GM15510 (cell line): ENCODE data around the gene SLC30A1.

ENCODE experiments used
- POLR2A ChIP-seq: IDR thresholded peaks from 3 replicates; pipeline ENCODE4 v1.6.1; 2011; ENCODE audit warnings: borderline replicate concordance; ENCODE audit not compliant: insufficient read length; ENCODE audit errors: extremely low read depth

SLC30A1 gene

GRCh38 chr1:211603191-211603701 lies 24.3 kb upstream of the SLC30A1 start:
- TF ChIP-seq POLR2A = no peak

DNA sequence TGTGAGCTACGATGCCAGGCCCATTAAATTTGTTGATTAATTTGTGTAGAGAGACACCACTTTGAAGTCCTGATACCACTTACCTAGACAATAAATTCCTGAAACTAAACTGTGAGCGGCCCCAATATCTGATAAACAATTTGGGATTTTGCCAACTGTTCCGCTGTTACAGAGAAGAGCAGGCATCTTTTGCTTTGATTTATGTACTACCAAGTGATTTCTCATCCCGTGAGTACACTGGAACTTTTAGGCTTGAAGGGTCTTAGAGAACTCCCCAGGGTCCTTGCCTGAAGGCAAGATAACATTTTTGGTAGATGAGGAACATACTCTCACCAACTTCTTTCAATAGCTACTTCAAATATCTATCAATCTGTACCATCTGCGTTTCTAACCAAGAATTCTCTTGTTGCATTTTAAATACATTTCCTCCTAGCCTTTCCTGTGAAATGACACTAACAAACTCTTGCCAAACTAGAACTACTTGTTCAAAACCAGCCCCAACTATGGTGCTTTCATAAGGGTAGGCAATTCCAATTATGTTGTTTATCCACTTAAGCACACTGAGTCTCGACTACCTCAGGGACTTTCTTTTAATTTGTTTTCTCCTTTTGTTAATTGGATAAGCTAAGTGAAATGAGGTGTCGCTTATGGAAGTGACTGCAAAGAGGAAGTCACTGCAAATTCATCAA lies 23.2 kb upstream of the SLC30A1 start:
- TF ChIP-seq POLR2A = no peak

GRCh38 chr1:211601159-211601558 lies 22.2 kb upstream of the SLC30A1 start:
- no peak for TF ChIP-seq POLR2A

GRCh38 chr1:211599250-211599649 lies 20.3 kb upstream of the SLC30A1 start:
- no peak for TF ChIP-seq POLR2A

GRCh38 chr1:211598514-211598913 lies 19.6 kb upstream of the SLC30A1 start:
- no peak for TF ChIP-seq POLR2A

DNA sequence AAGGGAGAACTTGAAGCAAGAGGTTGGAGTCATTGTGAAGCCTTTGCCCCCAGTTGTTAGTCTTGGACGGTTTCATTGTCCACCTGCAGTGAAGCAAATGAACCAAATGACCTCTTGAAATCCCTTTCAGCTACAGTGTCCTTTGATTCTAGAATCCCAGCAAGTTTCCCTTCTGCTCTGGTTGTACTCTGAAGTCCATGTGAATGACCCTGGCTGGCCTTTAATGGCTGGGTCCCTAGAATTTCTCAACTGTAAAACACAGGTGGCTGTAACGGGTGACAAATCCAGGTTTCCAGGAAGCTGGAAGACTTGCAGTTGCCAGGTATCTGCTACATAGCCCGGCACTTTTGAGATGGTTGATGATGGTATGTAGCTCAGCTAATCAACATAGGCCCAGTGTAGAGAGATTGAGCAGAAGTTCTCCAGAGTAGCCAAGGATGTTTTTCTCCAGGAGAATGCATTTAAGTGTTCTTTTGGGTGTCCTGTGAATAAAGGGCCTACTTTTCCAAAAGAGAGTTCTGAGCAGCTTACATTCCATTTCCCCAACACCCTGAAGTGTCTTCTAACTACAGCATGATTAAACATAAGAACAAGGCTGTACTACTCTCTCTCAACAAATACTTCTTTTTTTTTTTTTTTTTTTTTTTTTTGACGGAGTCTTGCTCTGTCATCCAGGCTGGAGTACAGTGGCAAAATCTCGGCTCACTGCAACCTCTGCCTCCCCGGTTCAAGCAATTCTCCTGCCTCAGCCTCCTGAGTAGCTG lies 17.6 kb upstream of the SLC30A1 start:
- no peak for TF ChIP-seq POLR2A

DNA sequence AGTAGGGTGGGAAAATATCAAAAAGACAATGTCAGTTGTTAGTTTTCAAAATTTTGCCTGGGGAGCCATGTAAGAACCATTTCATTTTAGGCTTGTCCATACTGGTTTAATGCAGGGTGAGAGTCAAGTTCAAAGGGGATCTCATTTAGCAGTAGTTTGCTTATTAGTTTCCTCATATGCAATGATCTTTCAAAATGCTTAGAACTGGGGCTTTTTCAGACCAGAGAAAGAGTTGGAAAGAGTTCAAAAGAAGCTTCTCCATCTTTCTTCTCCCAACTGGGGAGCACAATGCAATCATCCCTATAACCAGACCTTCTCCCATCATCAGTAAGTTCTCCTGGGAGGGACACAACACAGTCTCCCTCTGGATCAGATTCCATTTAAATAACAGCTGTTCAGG lies 16.5 kb upstream of the SLC30A1 start:
- TF ChIP-seq POLR2A = no peak

GRCh38 chr1:211591980-211592493 lies 13.1 kb upstream of the SLC30A1 start:
- no peak for TF ChIP-seq POLR2A

DNA sequence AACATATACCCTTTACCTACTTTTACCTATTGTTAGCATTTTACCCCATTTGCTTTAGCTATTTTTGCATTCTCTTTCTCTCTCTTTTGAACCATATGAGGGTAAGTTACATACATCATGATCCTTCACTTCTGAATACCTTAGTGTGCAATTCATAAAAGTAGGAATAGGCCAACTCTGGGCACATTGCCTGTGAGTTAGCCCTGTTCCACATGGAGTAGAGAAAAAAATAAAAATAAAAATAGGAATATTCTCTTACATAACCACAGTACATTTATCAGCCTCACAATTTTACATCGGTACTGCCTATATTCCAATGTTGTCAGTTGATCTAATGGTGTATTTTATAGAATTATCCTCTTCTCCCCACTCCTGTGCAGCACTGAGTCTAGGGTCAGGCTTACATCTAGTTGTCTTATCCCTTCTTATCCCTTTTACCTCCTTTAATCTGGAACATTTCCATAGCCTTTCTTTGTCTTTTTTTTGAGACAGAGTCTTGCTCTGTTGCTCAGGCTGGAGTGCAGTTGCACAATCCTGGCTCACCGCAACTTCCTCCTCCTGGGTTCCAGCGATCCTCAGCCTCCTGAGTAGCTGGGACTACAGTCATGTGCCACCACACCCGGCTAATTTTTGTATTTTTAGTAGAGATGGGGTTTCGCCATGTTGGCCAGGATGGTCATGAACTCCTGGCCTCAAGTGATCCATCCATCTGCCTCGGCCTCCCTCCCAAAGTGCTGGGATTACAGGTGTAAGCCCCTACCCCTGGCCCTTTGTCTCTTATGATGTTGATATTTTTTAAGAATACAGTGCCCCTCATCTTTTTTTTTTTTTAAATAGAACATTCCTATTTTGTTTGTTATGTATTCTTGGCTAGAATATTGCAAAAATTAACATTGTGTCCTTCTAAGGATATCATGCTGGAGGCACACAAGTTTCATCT lies 11.1 kb upstream of the SLC30A1 start:
- TF ChIP-seq POLR2A = no peak

GRCh38 chr1:211588711-211589110 lies 9.8 kb upstream of the SLC30A1 start:
- TF ChIP-seq POLR2A = no peak

- no peak for TF ChIP-seq POLR2A
Measured at GRCh38 chr1:211587123-211587522, 8.2 kb upstream of the SLC30A1 start.

DNA sequence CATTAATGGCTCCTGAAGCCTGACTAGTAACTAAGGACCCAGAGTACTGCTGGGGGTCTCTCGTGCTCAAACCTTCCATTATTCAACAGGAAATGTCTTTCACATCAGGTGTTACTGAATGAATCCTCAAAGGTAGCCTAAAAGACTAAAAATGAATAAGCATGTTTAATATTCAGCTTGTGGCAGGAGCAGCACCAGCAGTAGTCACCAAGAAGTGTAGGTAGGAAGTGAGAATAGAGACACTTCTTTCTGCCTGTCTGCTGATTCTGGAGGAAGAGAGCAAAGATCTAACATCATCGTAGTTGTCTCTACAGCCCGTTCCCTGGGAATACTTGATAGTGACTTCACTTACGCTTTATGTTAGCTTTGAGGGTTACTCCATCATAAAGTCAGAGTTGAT lies 7.6 kb upstream of the SLC30A1 start:
- no peak for TF ChIP-seq POLR2A

- TF ChIP-seq POLR2A = no peak
Measured at GRCh38 chr1:211583011-211583992, 4.3 kb upstream of the SLC30A1 start.
